GM19463 (cell line): Measurements from ENCODE around the gene CCSER1.

ENCODE experiments used
- ATAC-seq: cut with Tn5 transposase; IDR thresholded peaks from one replicate; pipeline ENCODE4 v1.9.1; 2021; ENCODE audit warnings: mild to moderate bottlenecking, moderate library complexity; ENCODE audit not compliant: unreplicated experiment

Gene CCSER1

DNA sequence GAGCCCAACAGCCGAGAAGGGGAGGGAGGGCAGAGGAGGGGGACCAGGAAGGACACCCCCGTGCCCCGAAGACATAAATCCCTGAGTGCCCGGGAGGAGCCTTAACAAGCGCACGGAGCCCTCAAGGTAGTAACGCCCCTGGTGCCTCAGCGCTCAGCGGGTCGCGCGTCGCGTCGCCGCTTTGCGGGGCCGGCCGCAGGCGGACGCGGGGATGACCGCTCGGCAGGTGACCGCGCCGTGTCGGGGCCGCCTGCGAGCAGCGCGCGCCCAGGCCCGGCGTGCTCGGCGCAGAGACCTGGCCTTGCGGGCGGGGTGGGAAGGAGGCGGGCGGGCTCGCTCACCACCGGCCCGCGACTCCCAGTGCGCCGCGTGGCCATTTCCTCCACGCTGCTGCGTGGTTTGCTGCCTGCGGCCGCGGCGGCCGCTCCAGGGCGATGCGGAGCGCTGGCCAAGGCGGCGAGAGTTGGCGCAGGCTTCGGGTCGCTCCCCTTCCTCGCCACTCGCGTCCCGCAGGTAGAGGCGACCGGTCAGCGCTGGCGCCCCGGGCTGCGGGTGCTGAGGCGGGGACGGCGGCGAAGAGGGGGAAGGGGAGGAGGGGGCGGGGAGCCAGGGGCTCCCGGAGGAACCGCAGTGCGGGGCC lies 632 bp downstream of the CCSER1 start:
- ATAC-seq, result peak; percentile 16

DNA sequence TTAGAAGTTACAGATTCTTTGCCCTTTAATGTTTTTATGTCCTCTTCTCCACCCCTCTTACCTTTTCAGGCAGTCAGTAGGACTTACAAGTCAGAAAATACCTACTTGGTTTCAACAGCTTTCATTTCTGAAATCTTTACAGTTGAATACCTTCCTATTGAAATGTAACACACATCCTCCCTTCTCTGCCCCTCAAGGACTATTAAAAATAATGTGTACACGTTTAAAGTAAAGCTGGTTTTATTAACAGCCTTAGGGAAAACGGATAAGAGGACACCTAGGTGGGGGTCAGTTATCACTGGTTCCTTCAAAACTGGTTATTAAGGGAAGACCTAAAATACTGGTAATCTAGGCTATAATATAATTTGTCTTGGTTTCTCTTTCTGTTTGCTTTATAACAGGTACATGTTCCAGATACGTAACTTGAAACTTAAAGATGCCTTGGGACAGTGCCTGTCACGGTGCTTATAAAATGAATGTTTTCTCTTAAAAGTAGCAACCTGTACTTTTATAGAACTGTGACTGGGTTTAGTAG lies 1.8 kb downstream of the CCSER1 start:
- no peak for ATAC-seq

- no peak for ATAC-seq
These were observed 2.9 kb downstream of the CCSER1 start for GRCh38 chr4:90130076-90130475.

- ATAC-seq, result no peak
These were observed 10.4 kb downstream of the CCSER1 start for GRCh38 chr4:90137555-90137954.

DNA sequence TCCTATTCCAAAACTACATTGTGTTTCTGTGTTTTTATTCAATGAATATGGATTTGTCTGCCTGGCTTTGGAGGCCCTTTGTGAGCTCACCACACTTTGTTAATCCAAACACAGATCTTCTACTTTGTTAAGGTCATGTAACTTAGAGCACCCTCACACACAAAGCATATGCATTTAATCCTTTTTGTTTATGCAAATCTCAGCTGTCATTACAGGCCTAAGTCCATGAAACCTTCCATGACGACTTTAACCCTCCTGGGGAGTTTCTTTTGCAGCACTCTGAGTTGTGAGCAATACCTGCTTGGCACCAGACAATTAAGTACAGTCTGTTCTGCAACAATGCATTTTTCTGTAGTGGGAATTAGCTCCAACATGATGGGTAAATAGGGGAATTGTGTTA lies 14.9 kb downstream of the CCSER1 start:
- no peak for ATAC-seq

GRCh38 chr4:90145319-90145718 lies 18.1 kb downstream of the CCSER1 start:
- ATAC-seq, result no peak

DNA sequence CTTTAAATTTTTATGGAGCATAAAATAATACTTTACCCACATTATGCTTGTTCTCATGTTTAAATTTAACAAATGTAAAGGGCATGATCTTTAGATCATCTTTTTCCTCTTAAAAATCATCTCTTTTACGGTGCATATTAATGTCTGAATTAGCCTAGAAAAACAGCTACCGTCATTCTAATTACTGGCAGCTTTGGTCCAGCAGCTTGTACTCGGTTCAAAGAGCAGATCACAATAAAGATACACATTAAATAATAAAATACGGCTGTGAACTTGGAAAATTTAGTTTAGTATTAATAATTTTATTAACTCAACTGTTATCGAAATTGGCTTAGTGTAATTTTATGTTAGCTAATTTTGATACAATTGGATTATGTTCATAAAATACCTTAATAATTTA lies 19.1 kb downstream of the CCSER1 start:
- ATAC-seq, result no peak

- no peak for ATAC-seq
These were observed 21.5 kb downstream of the CCSER1 start for GRCh38 chr4:90148574-90149148.

- no peak for ATAC-seq
These were observed 24.8 kb downstream of the CCSER1 start for GRCh38 chr4:90152024-90152423.

- ATAC-seq, result no peak
These were observed 32.0 kb downstream of the CCSER1 start for GRCh38 chr4:90159193-90159592.

DNA sequence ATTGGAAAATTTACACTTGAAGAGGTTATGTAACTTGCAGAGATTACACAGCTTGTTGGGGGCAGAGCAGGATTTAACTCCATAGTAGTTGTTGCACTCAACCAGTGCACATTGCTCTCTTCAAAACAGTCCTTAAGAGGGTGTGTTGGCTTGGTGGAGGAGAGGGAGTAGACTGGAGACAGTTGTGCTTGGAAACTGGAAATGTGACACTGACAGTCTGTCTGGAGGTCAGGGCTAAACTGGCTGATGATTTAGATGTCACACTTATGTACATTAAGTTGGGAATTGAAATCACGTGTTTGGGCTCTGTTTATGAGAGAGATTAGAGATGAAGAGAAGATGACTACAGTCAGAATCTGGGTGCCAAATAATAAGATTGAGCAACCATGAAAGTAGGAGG lies 32.9 kb downstream of the CCSER1 start:
- no peak for ATAC-seq

DNA sequence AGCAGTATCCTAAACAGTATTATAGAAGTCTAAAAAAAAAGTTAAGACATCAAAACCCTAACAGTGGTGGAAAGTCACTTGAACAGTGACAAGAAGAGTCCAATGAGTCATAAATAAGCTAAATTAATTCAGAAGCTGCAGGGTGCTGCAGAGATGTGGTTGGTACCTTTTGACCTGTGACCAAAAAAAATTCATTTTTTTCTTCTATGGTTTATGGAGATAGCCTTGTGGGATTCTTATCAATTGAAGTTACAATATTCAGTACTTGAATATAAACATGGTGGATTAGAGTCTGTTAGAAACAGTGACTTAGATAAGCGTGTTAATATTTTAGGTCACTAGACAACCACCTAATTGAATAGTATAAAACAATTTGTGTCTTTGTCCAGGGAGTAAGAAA lies 35.4 kb downstream of the CCSER1 start:
- ATAC-seq, result no peak

GRCh38 chr4:90163872-90164271 lies 36.7 kb downstream of the CCSER1 start:
- no peak for ATAC-seq

GRCh38 chr4:90165883-90166282 lies 38.7 kb downstream of the CCSER1 start:
- ATAC-seq, result peak; percentile 85

- no peak for ATAC-seq
These were observed 44.3 kb downstream of the CCSER1 start for GRCh38 chr4:90171491-90171890.

- no peak for ATAC-seq
These were observed 47.4 kb downstream of the CCSER1 start for GRCh38 chr4:90174621-90175023.

GRCh38 chr4:90181644-90182043 lies 54.5 kb downstream of the CCSER1 start:
- ATAC-seq, result no peak

GRCh38 chr4:90183254-90183653 lies 56.1 kb downstream of the CCSER1 start:
- no peak for ATAC-seq

GRCh38 chr4:90184560-90184959 lies 57.4 kb downstream of the CCSER1 start:
- ATAC-seq, result no peak

GRCh38 chr4:90185416-90185815 lies 58.2 kb downstream of the CCSER1 start:
- no peak for ATAC-seq

GRCh38 chr4:90186229-90186628 lies 59.0 kb downstream of the CCSER1 start:
- ATAC-seq, result no peak

- ATAC-seq, result no peak
These were observed 60.1 kb downstream of the CCSER1 start for GRCh38 chr4:90187148-90187884.
